22Rv1 (cell line): ENCODE data around the gene CTDSPL.

Experiments used
- CTCF ChIP-seq: fragments of 450-650 bp; IDR thresholded peaks from 2 replicates; pipeline ENCODE4 v1.5.1; 2017; ENCODE audit warnings: mild to moderate bottlenecking
- ZFX ChIP-seq: fragments of 450-650 bp; IDR thresholded peaks from 2 replicates; pipeline ENCODE4 v1.6.1; 2017; ENCODE audit warnings: antibody characterized with exemption, borderline replicate concordance

GRCh38 chr3:38005076-38006020, 143.7 kb downstream of the CTDSPL start:
- TF ChIP-seq CTCF (no peak), ZFX (no peak)
